Erythroblast (primary cell): ENCODE results near the gene OPRM1.

Experiments
- GATA1 ChIP-seq: IDR thresholded peaks from 2 replicates; pipeline ENCODE4 v1.6.1; 2011; ENCODE audit warnings: low read depth, mild to moderate bottlenecking, control low read depth, low read length, moderate library complexity
- POLR2A ChIP-seq: IDR thresholded peaks from 2 replicates; pipeline ENCODE4 v1.6.1; 2011; ENCODE audit warnings: mild to moderate bottlenecking, low read length

DNA sequence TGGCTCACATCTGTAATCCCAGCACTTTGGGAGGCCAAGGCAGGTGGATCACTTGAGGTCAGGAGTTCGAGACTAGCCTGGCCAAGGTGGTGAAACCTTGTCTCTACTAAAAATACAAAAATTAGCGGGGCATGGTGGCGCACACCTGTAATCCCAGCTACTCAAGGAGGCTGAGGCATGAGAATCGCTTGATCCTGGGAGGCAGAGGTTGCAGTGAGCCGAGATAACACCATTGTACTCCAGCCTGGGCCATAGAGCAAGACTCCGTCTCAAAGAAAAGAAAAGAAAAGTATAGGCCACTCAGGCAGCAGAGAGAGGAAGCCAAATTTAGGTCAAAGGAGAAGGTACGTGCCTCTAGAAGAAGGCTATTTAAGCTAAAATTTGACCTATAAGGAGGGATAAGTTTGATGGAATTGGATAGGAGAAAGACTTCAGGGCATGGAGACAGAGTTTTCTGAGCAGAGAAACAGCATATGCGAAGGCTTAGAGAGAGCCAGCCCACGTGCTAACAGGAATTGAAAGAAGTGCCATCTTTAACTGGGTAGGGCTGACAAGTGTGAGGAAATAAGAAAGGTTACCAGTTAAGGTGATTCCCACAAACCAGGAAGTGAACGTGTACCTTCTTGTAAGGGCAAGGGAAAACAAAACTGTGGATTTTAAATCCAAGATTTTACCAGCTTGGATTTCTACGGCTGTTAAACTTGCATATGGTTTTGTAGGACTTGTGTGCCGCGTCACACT, 203.7 kb downstream of the OPRM1 start:
- TF ChIP-seq POLR2A (no peak), GATA1 (no peak)
